Measurements from ENCODE around the gene CXCL12.

- TF ChIP-seq POLR2A (IDR thresholded peaks at IDR 0.05; ENCODE audit: low read length) (no peak), GATA1 (IDR thresholded peaks at IDR 0.05; ENCODE audit: low read depth, low read length) (no peak)
Observed at GRCh38 chr10:44369296-44369695, 15.6 kb downstream of the CXCL12 start.
